Liver (tissue), 9 donors: ENCODE data around the gene PCGF6. TPM values are rescaled to one million over a fixed set of nuclear protein-coding genes. Genes with fewer than 3 reads are reported as not detected.
"Not testable (repeated sequence)": the region's sequence is repeated elsewhere in the genome, so short reads cannot be mapped to it uniquely, and the experiment has no call there.

Experiments used
- DNase-seq: peaks from one replicate; pipeline ENCODE4 v3.0.0-alpha.2; 2017; ENCODE audit warnings: low spot score
- H3K27ac ChIP-seq, 2 donors: one replicate each; pipeline ENCODE4 v1.7.0; 2013; ENCODE audit warnings: inconsistent platforms in 2 of 2, low read length in 2 of 2, control low read depth in 1 of 2, low read depth in 1 of 2, mild to moderate bottlenecking in 1 of 2
- H3K27me3 ChIP-seq, 4 donors: one replicate each; pipeline versions ENCODE4 v1.6.1 to v1.7.0; 2013; ENCODE audit warnings: low read length in 3 of 4, inconsistent platforms in 1 of 4, mild to moderate bottlenecking in 1 of 4, moderate library complexity in 1 of 4; ENCODE audit not compliant: control insufficient read depth in 4 of 4, insufficient read depth in 4 of 4
- H3K36me3 ChIP-seq, 4 donors: one replicate each; pipeline versions ENCODE4 v1.6.1 to v1.7.0; 2013; ENCODE audit warnings: low read length in 3 of 4, mild to moderate bottlenecking in 3 of 4, low read depth in 1 of 4, moderate library complexity in 1 of 4; ENCODE audit not compliant: control insufficient read depth in 4 of 4, insufficient read depth in 3 of 4
- H3K4me1 ChIP-seq, 4 donors: one replicate each; pipeline versions ENCODE4 v1.6.1 to v1.7.0; 2013; ENCODE audit warnings: low read length in 3 of 4, mild to moderate bottlenecking in 3 of 4, moderate library complexity in 1 of 4; ENCODE audit not compliant: control insufficient read depth in 4 of 4, insufficient read depth in 4 of 4
- H3K4me3 ChIP-seq, 3 donors: one replicate each; pipeline versions ENCODE4 v1.6.1 to v1.7.0; 2013; ENCODE audit warnings: low read length in 3 of 3, control low read depth in 1 of 3, low read depth in 1 of 3, mild to moderate bottlenecking in 1 of 3
- H3K9ac ChIP-seq, 2 donors: one replicate each; pipeline ENCODE4 v1.7.0; 2013; ENCODE audit warnings: low read length in 2 of 2, mild to moderate bottlenecking in 2 of 2, moderate library complexity in 2 of 2, control low read depth in 1 of 2, low read depth in 1 of 2
- H3K9me3 ChIP-seq, 4 donors: one replicate each; pipeline versions ENCODE4 v1.6.1 to v1.7.0; 2013; ENCODE audit warnings: low read length in 3 of 4; ENCODE audit not compliant: control insufficient read depth in 4 of 4
- EGR1 ChIP-seq, 2 donors: IDR thresholded peaks; 2 replicates each; pipeline ENCODE4 v1.6.1; 2016 to 2018; ENCODE audit warnings: antibody characterized with exemption in 2 of 2, low read depth in 2 of 2
- FOXA1 ChIP-seq: IDR thresholded peaks from 2 replicates; pipeline ENCODE4 v1.6.1; 2016; ENCODE audit warnings: antibody characterized with exemption
- HNF4A ChIP-seq, 2 donors: conservative IDR thresholded peaks; 2 replicates each; pipeline ENCODE4 v1.6.1; 2016; ENCODE audit warnings: antibody characterized with exemption in 2 of 2, mild to moderate bottlenecking in 2 of 2
- HNF4G ChIP-seq: IDR thresholded peaks from 2 replicates; pipeline ENCODE4 v1.6.1; 2016; ENCODE audit warnings: antibody characterized with exemption
- RXRA ChIP-seq, 2 donors: IDR thresholded peaks; 2 replicates each; pipeline ENCODE4 v1.6.1; 2017 to 2018; ENCODE audit warnings: antibody characterized with exemption in 2 of 2, mild to moderate bottlenecking in 1 of 2
- TAF1 ChIP-seq: conservative IDR thresholded peaks from 2 replicates; pipeline ENCODE4 v1.6.1; 2016; ENCODE audit warnings: antibody characterized with exemption, mild to moderate bottlenecking
- WGBS: extraction: QIAGEN DNeasy Blood & Tissue Kit; methylation state at CpG from one replicate; pipeline ENCODE4 v1.1.7; 2013; 5-methylcytosine and 5-hydroxymethylcytosine counted together
- polyA plus RNA-seq, 2 donors: library from polyadenylated mRNA; stranded (reverse) in 1 of 2; unstranded in 1 of 2; fragments of 200-250 nt in 1 of 2; fragments of >200 nt in 1 of 2; fragmentation: Nextera tagmentation in 1 of 2; extraction: Ambion mirVana in 1 of 2; gene quantifications; one replicate each; pipeline versions ENCODE4 v1.2.1 to v1.2.3, GENCODE V29; 2013 to 2015
- total RNA-seq, 2 donors: library from RNA; depleted of rRNA; stranded (reverse); fragments of >200 nt; gene quantifications; one replicate each; pipeline ENCODE4 v1.2.3, GENCODE V29; 2014
- TF ChIP-seq, protein P1 (sequence below): IDR thresholded peaks from 2 replicates; pipeline ENCODE4 v1.6.1; 2016; ENCODE audit warnings: antibody characterized with exemption
- TF ChIP-seq, protein P2 (sequence below): IDR thresholded peaks from 2 replicates; pipeline ENCODE4 v1.6.1; 2016; ENCODE audit warnings: antibody characterized with exemption, mild to moderate bottlenecking
- TF ChIP-seq, protein P3 (sequence below): IDR thresholded peaks from 2 replicates; pipeline ENCODE4 v1.6.1; 2016; ENCODE audit warnings: antibody characterized with exemption
- donor health status: healthy.
- donor health status: healthy.
- donor health status: healthy.
- donor health status: healthy.
- donor health status: healthy.

Gene PCGF6
- total and polyA plus RNA-seq, 4 donors = 5.3 to 8.0 (median 6.2) TPM

DNA sequence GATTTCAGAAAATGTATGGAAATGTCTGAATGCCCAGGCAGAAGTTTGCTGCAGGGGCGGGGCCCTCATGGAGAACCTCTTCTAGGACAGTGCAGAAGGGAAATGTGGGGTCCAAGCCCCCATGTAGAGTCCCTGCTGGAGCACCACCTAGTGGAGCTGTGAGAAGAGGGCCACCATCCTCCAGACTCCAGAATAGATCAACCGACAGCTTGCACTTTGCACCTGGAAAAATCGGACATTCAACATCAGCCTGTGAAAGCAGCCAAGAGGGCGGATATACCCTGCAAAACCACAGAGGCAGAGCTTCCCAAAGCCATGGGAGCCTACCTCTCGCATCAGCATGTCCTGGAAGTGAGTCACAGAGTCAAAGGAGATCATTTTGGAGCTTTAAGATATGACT lies 91.0 kb downstream of the PCGF6 start:
- Histone ChIP-seq H3K27ac (no peak overlapping the region), H3K4me1 (no peaks in the 10 kb centered on the region), H3K9me3 (no peaks in the 10 kb centered on the region), H3K9ac (no peak overlapping the region), H3K36me3 (no peaks in the 10 kb centered on the region), H3K4me3 (no peak overlapping the region), H3K27me3 (no peaks in the 10 kb centered on the region)
- WGBS = 90% methylated on average over 5 of the region's 5 CpGs
- DNase-seq = no peak
- TF ChIP-seq TAF1 (no peak), EGR1 (IDR thresholded peaks at IDR 0.05; ENCODE audit: low read depth in 2 of 2) (no peak), HNF4A (conservative IDR thresholded peaks at IDR 0.05) (no peak), HNF4G (no peak), FOXA1 (no peak)
- TF ChIP-seq, protein P1, sequence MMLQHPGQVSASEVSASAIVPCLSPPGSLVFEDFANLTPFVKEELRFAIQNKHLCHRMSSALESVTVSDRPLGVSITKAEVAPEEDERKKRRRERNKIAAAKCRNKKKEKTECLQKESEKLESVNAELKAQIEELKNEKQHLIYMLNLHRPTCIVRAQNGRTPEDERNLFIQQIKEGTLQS = no peak
- TF ChIP-seq, protein P2, sequence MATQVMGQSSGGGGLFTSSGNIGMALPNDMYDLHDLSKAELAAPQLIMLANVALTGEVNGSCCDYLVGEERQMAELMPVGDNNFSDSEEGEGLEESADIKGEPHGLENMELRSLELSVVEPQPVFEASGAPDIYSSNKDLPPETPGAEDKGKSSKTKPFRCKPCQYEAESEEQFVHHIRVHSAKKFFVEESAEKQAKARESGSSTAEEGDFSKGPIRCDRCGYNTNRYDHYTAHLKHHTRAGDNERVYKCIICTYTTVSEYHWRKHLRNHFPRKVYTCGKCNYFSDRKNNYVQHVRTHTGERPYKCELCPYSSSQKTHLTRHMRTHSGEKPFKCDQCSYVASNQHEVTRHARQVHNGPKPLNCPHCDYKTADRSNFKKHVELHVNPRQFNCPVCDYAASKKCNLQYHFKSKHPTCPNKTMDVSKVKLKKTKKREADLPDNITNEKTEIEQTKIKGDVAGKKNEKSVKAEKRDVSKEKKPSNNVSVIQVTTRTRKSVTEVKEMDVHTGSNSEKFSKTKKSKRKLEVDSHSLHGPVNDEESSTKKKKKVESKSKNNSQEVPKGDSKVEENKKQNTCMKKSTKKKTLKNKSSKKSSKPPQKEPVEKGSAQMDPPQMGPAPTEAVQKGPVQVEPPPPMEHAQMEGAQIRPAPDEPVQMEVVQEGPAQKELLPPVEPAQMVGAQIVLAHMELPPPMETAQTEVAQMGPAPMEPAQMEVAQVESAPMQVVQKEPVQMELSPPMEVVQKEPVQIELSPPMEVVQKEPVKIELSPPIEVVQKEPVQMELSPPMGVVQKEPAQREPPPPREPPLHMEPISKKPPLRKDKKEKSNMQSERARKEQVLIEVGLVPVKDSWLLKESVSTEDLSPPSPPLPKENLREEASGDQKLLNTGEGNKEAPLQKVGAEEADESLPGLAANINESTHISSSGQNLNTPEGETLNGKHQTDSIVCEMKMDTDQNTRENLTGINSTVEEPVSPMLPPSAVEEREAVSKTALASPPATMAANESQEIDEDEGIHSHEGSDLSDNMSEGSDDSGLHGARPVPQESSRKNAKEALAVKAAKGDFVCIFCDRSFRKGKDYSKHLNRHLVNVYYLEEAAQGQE = no peak

DNA sequence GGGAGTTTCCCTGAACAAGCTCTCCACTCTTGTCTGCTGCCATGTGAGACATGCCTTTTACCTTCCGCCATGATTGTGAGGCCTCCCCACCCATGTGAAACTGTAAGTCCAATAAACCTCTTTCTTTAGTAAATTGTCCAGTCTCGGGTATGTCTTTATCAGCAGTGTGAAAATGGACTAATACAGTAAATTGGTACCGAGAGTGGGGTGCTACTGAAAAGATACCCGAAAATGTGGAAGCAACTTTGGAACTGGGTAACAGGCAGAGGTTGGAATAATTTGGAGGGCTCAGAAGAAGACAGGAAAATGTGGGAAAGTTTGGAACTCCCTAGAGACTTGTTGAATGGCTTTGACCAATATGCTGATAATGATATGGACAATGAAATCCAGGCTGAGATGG lies 92.0 kb downstream of the PCGF6 start:
- not testable (repeated sequence) for H3K4me3 ChIP-seq, H3K4me1 ChIP-seq, H3K36me3 ChIP-seq, H3K27me3 ChIP-seq, H3K9me3 ChIP-seq, H3K27ac ChIP-seq, H3K9ac ChIP-seq, DNase-seq
- WGBS = 90% methylated on average over 4 of the region's 4 CpGs

DNA sequence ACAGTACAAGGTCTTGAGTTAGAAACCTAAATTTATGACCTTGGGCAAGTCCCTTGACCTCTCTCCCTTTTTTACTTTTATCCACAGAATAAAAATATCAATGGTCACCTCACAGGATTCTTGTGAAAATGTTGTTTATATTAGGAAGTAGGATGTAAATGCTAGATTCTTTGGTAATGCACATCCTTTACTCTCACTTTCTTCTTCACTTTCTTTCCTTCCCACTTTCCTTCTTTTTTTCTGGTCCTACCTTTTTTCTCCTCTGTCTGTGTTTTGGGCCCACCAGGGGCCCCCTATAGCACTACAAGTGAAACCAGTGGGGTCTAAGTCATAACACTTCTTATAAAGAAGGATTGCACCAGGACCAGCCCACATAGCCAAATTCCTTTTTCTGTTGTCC lies 93.1 kb downstream of the PCGF6 start:
- Histone ChIP-seq H3K4me1 (no peaks in the 10 kb centered on the region), H3K9me3 (no peaks in the 10 kb centered on the region), H3K4me3 (no peak overlapping the region), H3K36me3 (no peaks in the 10 kb centered on the region), H3K27me3 (no peaks in the 10 kb centered on the region), H3K9ac (no peak overlapping the region), H3K27ac (no peak overlapping the region)
- TF ChIP-seq, protein P3, sequence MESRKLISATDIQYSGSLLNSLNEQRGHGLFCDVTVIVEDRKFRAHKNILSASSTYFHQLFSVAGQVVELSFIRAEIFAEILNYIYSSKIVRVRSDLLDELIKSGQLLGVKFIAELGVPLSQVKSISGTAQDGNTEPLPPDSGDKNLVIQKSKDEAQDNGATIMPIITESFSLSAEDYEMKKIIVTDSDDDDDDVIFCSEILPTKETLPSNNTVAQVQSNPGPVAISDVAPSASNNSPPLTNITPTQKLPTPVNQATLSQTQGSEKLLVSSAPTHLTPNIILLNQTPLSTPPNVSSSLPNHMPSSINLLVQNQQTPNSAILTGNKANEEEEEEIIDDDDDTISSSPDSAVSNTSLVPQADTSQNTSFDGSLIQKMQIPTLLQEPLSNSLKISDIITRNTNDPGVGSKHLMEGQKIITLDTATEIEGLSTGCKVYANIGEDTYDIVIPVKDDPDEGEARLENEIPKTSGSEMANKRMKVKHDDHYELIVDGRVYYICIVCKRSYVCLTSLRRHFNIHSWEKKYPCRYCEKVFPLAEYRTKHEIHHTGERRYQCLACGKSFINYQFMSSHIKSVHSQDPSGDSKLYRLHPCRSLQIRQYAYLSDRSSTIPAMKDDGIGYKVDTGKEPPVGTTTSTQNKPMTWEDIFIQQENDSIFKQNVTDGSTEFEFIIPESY = no peak
- TF ChIP-seq FOXA1 (no peak), RXRA (IDR thresholded peaks at IDR 0.05) (no peak)
- TF ChIP-seq, protein P1 = no peak
- DNase-seq = no peak
